Calu3 (cell line): ENCODE results near the gene GNA12. TPM values are rescaled to one million over a fixed set of nuclear protein-coding genes. Genes with fewer than 3 reads are reported as not detected.

Experiments
- BruUV-seq: library from RNA; stranded (reverse); fragments of 400-500 nt; replicated peaks from 2 replicates; lab custom pipeline; 2021; lab: Mats Ljungman, UMichigan
- CTCF ChIA-PET: fragments of 300-600 bp; sonication (Branson Sonifier 250); formaldehyde crosslinking; loops from one replicate; lab custom pipeline; 2022; ENCODE audit warnings: antibody characterized with exemption; lab: Charles Lee
- DNase-seq: peaks from one replicate; pipeline ENCODE4 v3.0.0; 2022
- H3K27ac Mint-ChIP-seq: one replicate; pipeline ENCODE4 v1.8.0; 2022; ENCODE audit warnings: mixed read lengths; ENCODE audit not compliant: unreplicated experiment
- H3K27me3 Mint-ChIP-seq: one replicate; pipeline ENCODE4 v1.8.0; 2022; ENCODE audit warnings: mixed read lengths; ENCODE audit not compliant: unreplicated experiment
- H3K36me3 Mint-ChIP-seq: one replicate; pipeline ENCODE4 v1.8.0; 2022; ENCODE audit warnings: mild to moderate bottlenecking, moderate library complexity, mixed read lengths; ENCODE audit not compliant: insufficient read depth, unreplicated experiment
- H3K4me1 Mint-ChIP-seq: one replicate; pipeline ENCODE4 v1.8.0; 2022; ENCODE audit warnings: mild to moderate bottlenecking, low read depth, mixed read lengths; ENCODE audit not compliant: unreplicated experiment
- H3K4me3 Mint-ChIP-seq: one replicate; pipeline ENCODE4 v1.8.0; 2022; ENCODE audit warnings: mild to moderate bottlenecking, low read depth, moderate library complexity, mixed read lengths; ENCODE audit not compliant: unreplicated experiment
- H3K9me3 Mint-ChIP-seq: one replicate; pipeline ENCODE4 v1.8.0; 2022; ENCODE audit warnings: low read depth, mixed read lengths; ENCODE audit not compliant: unreplicated experiment
- CTCF ChIP-seq: fragments of 200-600 bp; IDR thresholded peaks from one replicate; pipeline ENCODE4 v1.8.0; 2022; ENCODE audit warnings: antibody characterized with exemption; ENCODE audit not compliant: unreplicated experiment
- intact Hi-C: fragments of 100-400 bp; cut with micrococcal nuclease; formaldehyde crosslinking; loops from one replicate; pipeline ENCODE4 v1.10.0; 2022; ENCODE audit not compliant: unreplicated experiment
- total RNA-seq: library from RNA; stranded (reverse); gene quantifications from 2 replicates; pipeline ENCODE4 v1.2.3, GENCODE V29; 2022

GNA12 gene
- total RNA-seq, 1 experiment from 2014 or later: 78.3 TPM

- CTCF ChIA-PET: interaction anchor here (0.6 to 5.0 kb wide), 6 partner anchors 37 to 258 kb away, joined by 3 to 26 read pairs (median 5); no protein-coding TSS in a partner anchor
- peaks cover 3% of the 10 kb centered on the region for H3K27me3 Mint-ChIP-seq
- no peak for DNase-seq
- no peak for TF ChIP-seq CTCF
- BruUV-seq: no TSS peak
- no peaks in the 10 kb centered on the region for H3K9me3 Mint-ChIP-seq
- H3K4me3 Mint-ChIP-seq: no peak overlapping the region
- H3K4me1 Mint-ChIP-seq: peaks cover 10% of the 10 kb centered on the region
- H3K27ac Mint-ChIP-seq: peak overlapping the region; percentile 39
- peaks cover 28% of the 10 kb centered on the region for H3K36me3 Mint-ChIP-seq
- intact Hi-C loops: no loop called here
Observed at GRCh38 chr7:2708547-2709310, 135.4 kb downstream of the GNA12 start.

- BruUV-seq: no TSS peak
- Mint-ChIP-seq H3K27me3 (peaks cover 10% of the 10 kb centered on the region), H3K27ac (no peak overlapping the region), H3K9me3 (no peaks in the 10 kb centered on the region), H3K4me3 (no peak overlapping the region), H3K4me1 (peaks cover 10% of the 10 kb centered on the region), H3K36me3 (peaks cover 28% of the 10 kb centered on the region)
- DNase-seq: no peak
- CTCF ChIA-PET: no interaction called here
- intact Hi-C loops: no loop called here
- TF ChIP-seq CTCF: no peak
Observed at GRCh38 chr7:2708041-2708440, 136.1 kb downstream of the GNA12 start.

- CTCF ChIA-PET: no interaction called here
- peaks cover 15% of the 10 kb centered on the region for H3K27me3 Mint-ChIP-seq
- intact Hi-C loops: no loop called here
- no peak for TF ChIP-seq CTCF
- H3K4me1 Mint-ChIP-seq: peaks cover 10% of the 10 kb centered on the region
- H3K36me3 Mint-ChIP-seq: peaks cover 28% of the 10 kb centered on the region
- no peaks in the 10 kb centered on the region for H3K9me3 Mint-ChIP-seq
- no peak for DNase-seq
- no TSS peak for BruUV-seq
- no peak overlapping the region for H3K27ac Mint-ChIP-seq
- no peak overlapping the region for H3K4me3 Mint-ChIP-seq
Observed at GRCh38 chr7:2707481-2707880, 136.6 kb downstream of the GNA12 start.

GRCh38 chr7:2706685-2707126, 137.4 kb downstream of the GNA12 start:
- CTCF ChIA-PET: interaction anchor here (0.7 kb wide), 1 partner anchor 57 kb away, joined by 3 read pairs; no protein-coding TSS in a partner anchor
- Mint-ChIP-seq H3K27me3 (peaks cover 23% of the 10 kb centered on the region), H3K4me3 (no peak overlapping the region), H3K27ac (no peak overlapping the region), H3K4me1 (peaks cover 10% of the 10 kb centered on the region), H3K36me3 (peaks cover 25% of the 10 kb centered on the region), H3K9me3 (no peaks in the 10 kb centered on the region)
- no TSS peak for BruUV-seq
- DNase-seq: no peak
- intact Hi-C loops: no loop called here
- no peak for TF ChIP-seq CTCF
